LNCAP (cell line): ENCODE measurements around the gene PRDM16.

ENCODE experiments used
- TF ChIP-seq, protein P1 (sequence below): fragments of 450-650 bp; IDR thresholded peaks from 2 replicates; pipeline ENCODE4 v1.5.1; 2017; ENCODE audit warnings: mild to moderate bottlenecking

Gene PRDM16

DNA sequence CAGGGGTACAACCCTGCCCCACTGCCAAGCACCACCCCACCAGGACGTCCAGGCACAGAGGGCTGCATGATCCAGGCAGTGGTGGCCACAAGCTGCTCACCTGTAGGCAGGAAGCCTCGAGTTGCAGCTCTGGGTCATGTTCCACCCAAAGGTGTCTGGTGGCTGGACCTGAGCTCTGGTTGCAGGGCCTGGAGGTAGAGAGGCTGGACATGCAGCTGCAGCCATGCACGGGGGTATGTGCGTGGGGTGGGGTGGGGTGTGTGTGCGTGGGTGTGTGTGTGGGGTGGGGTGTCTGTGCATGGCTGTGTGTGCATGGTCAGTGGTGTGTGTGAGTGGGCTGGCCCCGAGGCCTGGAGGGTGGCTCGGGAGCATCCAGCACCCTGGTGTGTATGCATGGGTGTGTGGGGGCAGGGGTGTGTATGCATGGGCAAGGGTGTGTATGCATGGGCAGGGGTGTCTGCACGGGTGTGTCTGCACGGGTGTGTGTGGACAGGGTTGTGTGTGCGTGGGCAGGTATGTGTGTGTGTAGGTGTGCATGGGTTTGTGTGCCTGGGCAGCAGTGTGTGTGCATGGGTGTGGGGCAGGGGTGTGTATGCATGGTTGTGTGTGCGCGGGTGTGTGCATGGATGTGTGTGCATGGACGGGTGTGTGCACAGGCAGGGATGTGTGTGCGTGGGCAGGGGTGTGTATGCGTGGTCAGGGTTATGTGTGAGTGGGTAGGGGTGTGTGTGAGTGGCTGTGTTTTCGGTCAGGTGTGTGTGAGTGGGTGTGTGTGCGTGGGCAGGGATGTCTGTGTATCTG, 401.0 kb downstream of the PRDM16 start:
- TF ChIP-seq, protein P1, sequence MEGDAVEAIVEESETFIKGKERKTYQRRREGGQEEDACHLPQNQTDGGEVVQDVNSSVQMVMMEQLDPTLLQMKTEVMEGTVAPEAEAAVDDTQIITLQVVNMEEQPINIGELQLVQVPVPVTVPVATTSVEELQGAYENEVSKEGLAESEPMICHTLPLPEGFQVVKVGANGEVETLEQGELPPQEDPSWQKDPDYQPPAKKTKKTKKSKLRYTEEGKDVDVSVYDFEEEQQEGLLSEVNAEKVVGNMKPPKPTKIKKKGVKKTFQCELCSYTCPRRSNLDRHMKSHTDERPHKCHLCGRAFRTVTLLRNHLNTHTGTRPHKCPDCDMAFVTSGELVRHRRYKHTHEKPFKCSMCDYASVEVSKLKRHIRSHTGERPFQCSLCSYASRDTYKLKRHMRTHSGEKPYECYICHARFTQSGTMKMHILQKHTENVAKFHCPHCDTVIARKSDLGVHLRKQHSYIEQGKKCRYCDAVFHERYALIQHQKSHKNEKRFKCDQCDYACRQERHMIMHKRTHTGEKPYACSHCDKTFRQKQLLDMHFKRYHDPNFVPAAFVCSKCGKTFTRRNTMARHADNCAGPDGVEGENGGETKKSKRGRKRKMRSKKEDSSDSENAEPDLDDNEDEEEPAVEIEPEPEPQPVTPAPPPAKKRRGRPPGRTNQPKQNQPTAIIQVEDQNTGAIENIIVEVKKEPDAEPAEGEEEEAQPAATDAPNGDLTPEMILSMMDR = no peak

DNA sequence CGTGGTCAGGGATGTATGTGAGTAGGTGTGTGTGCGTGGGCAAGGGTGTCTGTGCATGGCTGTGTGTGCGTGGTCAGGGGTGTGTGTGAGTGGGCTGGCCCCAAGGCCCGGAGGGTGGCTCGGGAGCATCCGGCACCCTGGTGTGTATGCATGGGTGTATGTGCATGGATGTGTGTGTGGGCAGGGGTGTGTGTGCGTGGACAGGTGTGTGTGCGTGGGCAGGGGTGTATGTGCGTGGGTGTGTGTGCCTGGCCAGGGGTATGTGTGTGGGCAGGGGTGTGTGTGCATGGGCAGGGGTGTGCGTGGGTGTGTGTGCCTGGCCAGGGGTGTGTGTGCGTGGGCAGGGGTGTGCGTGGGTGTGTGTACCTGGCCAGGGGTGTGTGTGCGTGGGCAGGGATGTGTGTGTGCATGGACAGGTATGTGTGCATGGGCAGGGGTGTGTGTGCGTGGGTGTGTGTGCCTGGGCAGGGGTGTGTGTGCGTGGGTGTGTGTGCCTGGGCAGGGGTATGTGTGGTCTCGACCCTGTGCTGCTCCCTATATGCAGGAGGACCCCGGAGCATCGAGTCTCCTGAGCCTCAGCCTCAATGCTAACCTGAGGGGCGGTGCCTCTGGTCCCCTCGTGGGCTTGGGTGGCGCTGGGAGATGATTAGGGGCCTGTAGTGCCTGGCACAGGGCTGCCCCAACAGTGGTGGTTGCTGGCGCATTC, 401.8 kb downstream of the PRDM16 start:
- TF ChIP-seq, protein P1 = no peak

DNA sequence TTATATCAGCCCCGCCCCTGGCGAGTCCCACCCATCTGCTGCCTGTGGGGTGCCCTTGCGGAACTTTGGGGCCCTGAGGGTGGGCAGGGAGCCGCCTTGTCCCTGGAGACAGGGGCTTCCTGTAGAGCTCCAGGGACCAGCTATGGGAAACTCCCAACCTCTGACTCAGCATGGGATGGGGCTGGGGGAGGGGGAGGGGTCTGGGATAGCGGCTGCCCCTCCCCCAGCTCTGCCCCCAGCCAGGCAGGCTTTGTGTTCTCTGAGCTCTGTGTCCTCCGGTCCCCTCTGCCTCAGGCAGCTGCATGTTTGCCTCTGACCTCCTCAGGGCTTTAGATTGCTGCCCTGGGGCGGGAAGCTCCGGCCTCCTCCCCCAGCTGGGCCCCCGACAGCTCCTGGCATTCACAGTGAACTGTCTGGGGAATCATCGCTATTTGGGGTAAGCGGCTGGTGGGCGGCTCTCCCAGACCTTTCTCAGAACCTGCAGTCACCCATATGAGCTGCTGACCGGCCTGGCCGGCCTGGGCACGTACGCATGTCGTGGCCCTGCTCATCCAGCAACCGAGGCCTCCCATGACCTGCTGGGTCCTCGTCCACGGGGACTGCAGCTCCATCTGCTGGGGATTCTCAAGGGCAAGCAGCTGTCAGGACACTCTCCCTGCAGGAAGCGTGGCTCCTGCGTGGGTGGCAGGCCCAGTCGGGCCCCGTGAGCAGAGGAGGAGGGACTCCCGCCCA, 402.5 kb downstream of the PRDM16 start:
- TF ChIP-seq, protein P1 = no peak

DNA sequence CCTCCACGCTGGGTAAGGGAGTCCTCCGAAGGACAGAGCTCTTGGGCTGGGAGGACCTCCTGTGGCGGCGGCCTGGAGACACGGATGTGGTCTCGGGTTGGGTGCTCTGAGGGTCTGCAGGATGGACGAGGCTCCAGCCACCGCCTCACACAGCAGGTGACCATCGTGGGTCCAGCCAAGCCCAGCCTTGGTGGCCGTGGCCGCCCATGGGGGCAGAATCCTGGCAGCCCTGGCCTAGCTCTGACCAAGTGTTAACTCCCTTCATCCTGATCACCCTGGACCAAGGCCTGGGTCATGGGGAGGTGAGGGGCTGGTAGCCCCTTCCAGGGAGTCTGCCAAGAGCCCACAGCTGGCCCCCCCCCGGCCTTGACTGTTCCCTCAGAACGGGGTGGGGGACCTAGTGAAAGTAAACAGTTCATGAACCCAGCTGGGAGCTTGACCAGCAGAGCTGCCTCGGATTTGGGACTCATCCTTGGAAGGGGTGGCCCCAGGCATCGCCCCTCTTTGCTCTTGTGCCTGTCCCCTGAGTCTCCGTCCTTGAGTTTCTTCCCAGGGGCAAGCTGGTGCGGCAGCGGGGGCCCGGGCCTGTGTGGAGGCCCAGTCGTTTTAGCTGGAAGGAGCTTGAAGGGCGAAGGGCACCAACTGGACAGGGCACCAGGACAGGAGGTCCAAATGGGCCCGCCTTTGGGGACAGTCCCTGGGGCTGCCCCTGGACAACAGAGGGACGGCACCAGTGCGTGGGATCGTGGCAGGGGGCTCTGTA, 403.3 kb downstream of the PRDM16 start:
- TF ChIP-seq, protein P1 = no peak

DNA sequence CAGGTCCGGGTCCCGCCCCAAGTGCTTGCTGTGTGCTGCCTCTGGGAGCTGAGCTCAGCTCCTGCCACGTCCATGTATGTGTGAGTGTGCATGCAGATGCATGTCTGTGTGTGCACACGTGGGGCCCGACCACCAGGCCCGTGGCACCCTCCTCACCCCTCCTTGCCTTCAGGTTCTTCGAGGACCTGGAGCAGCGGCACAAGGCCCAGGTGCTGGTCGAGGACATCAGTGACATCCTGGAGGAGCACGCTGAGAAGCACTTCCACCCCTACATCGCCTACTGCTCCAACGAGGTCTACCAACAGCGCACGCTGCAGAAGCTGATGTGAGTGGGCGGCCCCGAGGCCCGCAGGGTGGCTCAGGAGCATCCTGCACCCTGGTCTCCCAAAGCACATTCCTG, 403.9 kb downstream of the PRDM16 start:
- TF ChIP-seq, protein P1 = no peak

DNA sequence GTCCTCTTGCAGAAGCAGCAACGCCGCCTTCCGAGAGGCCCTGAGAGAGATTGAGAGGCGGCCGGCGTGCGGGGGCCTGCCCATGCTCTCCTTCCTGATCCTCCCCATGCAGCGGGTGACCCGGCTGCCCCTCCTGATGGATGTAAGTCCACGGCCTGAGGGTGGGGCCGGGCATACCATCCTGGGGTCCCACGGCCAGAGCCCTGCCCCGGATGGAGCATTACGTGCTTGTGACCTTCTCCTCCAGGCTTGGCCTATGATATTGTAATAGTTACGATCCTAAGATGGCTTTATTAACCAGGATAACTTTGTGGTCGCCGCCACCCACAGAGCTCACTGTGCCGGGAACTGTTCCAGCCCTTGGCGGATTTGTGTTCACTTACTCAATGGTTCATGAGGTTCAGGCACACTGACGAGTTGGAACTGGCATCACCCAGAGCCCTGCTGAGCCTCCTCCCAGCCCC, 404.4 kb downstream of the PRDM16 start:
- TF ChIP-seq, protein P1 = no peak

DNA sequence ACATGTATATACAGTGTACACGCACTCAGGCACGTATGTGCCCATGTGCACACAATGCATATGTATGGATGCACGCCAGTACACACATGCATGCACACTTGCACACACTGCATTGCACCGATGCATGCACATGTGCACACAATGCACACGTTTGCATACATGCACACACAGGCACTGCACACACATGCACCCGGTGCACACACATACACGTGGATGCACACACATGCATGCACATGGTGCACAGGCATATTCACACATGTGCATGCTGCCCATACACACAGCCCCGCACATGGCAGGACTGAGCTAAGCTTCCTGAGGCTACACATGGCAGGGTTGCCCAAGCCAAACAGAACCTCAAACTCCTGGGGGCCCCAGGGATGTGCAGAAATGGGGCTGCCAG, 405.0 kb downstream of the PRDM16 start:
- TF ChIP-seq, protein P1 = no peak
